Cardiac muscle cell (in vitro differentiated cells and primary cell): ENCODE data around the gene MTMR3. TPM values are rescaled to one million over a fixed set of nuclear protein-coding genes. Genes with fewer than 3 reads are reported as not detected.

Experiments used
- DNase-seq, 2 donors: peaks; one replicate each; pipeline versions ENCODE4 v3.0.0 to v3.0.0-alpha.2; 2010 to 2017; ENCODE audit warnings: low read depth in 1 of 2, low spot score in 1 of 2
- H3K27ac ChIP-seq: fragments of 200-600 bp; sonication (generic); 2 replicates; pipeline ENCODE4 v1.5.1; 2016
- H3K27me3 ChIP-seq: fragments of 200-600 bp; sonication (generic); 2 replicates; pipeline ENCODE4 v1.6.0; 2016; ENCODE audit warnings: control low read depth
- H3K36me3 ChIP-seq: fragments of 200-600 bp; sonication (generic); 2 replicates; pipeline ENCODE4 v1.5.1; 2016; ENCODE audit warnings: control low read depth
- H3K4me1 ChIP-seq: fragments of 200-600 bp; sonication (generic); 2 replicates; pipeline ENCODE4 v1.8.1; 2017; ENCODE audit warnings: low read depth, mild to moderate bottlenecking, mixed run types
- H3K4me3 ChIP-seq: fragments of 200-600 bp; sonication (generic); 2 replicates; pipeline ENCODE4 v1.5.1; 2016; ENCODE audit warnings: mild to moderate bottlenecking
- H3K9me3 ChIP-seq: fragments of 200-600 bp; sonication (generic); 2 replicates; pipeline ENCODE4 v1.5.1; 2017; ENCODE audit warnings: low read depth, mild to moderate bottlenecking, control low read depth
- CTCF ChIP-seq: IDR thresholded peaks from 2 replicates; pipeline ENCODE4 v1.5.1; 2012; ENCODE audit warnings: low read depth, mild to moderate bottlenecking, low read length
- polyA plus RNA-seq: library from polyadenylated mRNA; unstranded; fragments of >200 nt; fragmentation: Nextera tagmentation; extraction: Ambion mirVana; gene quantifications from 2 replicates; pipeline ENCODE4 v1.2.1, GENCODE V29; 2016
- total RNA-seq: library from RNA; depleted of rRNA; stranded (reverse); fragments of >200 nt; gene quantifications from 2 replicates; pipeline ENCODE4 v1.2.3, GENCODE V29; 2016

The MTMR3 gene
- total and polyA plus RNA-seq, 2 experiments from 2014 or later = 10.1 to 22.0 TPM

- H3K36me3 ChIP-seq = no peaks in the 10 kb centered on the region
- H3K27ac ChIP-seq = no peak overlapping the region
- H3K4me3 ChIP-seq = no peak overlapping the region
- TF ChIP-seq CTCF = no peak
- H3K9me3 ChIP-seq = no peaks in the 10 kb centered on the region
- no peak for DNase-seq
- no peaks in the 10 kb centered on the region for H3K4me1 ChIP-seq
- no peaks in the 10 kb centered on the region for H3K27me3 ChIP-seq
These were observed 10.7 kb upstream of the MTMR3 start for GRCh38 chr22:29872144-29872893.

- TF ChIP-seq CTCF = no peak
- no peaks in the 10 kb centered on the region for H3K4me1 ChIP-seq
- H3K9me3 ChIP-seq = no peaks in the 10 kb centered on the region
- H3K4me3 ChIP-seq = no peak overlapping the region
- no peak overlapping the region for H3K27ac ChIP-seq
- H3K36me3 ChIP-seq = no peaks in the 10 kb centered on the region
- DNase-seq = no peak
- no peaks in the 10 kb centered on the region for H3K27me3 ChIP-seq
These were observed 10.0 kb upstream of the MTMR3 start for GRCh38 chr22:29872989-29873388.

GRCh38 chr22:29873943-29874342 is 9.0 kb upstream of the MTMR3 start:
- no peak for TF ChIP-seq CTCF
- Histone ChIP-seq H3K36me3 (no peaks in the 10 kb centered on the region), H3K27me3 (no peaks in the 10 kb centered on the region), H3K4me1 (no peaks in the 10 kb centered on the region), H3K9me3 (no peaks in the 10 kb centered on the region), H3K4me3 (no peak overlapping the region), H3K27ac (no peak overlapping the region)
- no peak for DNase-seq

- Histone ChIP-seq H3K4me1 (no peaks in the 10 kb centered on the region), H3K27me3 (no peaks in the 10 kb centered on the region), H3K27ac (no peak overlapping the region), H3K9me3 (no peaks in the 10 kb centered on the region), H3K4me3 (no peak overlapping the region), H3K36me3 (no peaks in the 10 kb centered on the region)
- TF ChIP-seq CTCF = no peak
- DNase-seq = peak in 1 of 2 donors; percentile 52
These were observed 5.4 kb upstream of the MTMR3 start for GRCh38 chr22:29877620-29878019.

GRCh38 chr22:29879753-29880152 is 3.2 kb upstream of the MTMR3 start:
- Histone ChIP-seq H3K4me1 (no peaks in the 10 kb centered on the region), H3K9me3 (no peaks in the 10 kb centered on the region), H3K4me3 (no peak overlapping the region), H3K27ac (no peak overlapping the region), H3K36me3 (no peaks in the 10 kb centered on the region), H3K27me3 (no peaks in the 10 kb centered on the region)
- TF ChIP-seq CTCF = no peak
- no peak for DNase-seq
